IPS-20b (cell line): ENCODE data around the gene PDE9A.

Experiments used
- H3K27ac ChIP-seq: one replicate; pipeline ENCODE4 v1.5.1; 2013; ENCODE audit warnings: low read length
- H3K27me3 ChIP-seq: 2 replicates; pipeline ENCODE4 v1.6.1; 2013; ENCODE audit warnings: mild to moderate bottlenecking, low read length, inconsistent platforms; ENCODE audit not compliant: insufficient read depth
- H3K36me3 ChIP-seq: 2 replicates; pipeline ENCODE4 v1.6.1; 2013; ENCODE audit warnings: low read depth, mild to moderate bottlenecking, inconsistent platforms, low read length, moderate library complexity; ENCODE audit not compliant: insufficient read depth
- H3K4me1 ChIP-seq: 2 replicates; pipeline ENCODE4 v1.6.1; 2013; ENCODE audit warnings: mild to moderate bottlenecking, control low read depth, inconsistent platforms, low read length, moderate library complexity; ENCODE audit not compliant: insufficient read depth
- H3K4me3 ChIP-seq: 2 replicates; pipeline ENCODE4 v1.5.1; 2013; ENCODE audit warnings: mild to moderate bottlenecking, low read length, inconsistent platforms
- H3K9ac ChIP-seq: 2 replicates; pipeline ENCODE4 v1.6.1; 2013; ENCODE audit warnings: low read depth, mild to moderate bottlenecking, inconsistent platforms, low read length, moderate library complexity
- H3K9me3 ChIP-seq: 2 replicates; pipeline ENCODE4 v1.6.1; 2013; ENCODE audit warnings: mild to moderate bottlenecking, low read depth, low read length, inconsistent platforms; ENCODE audit not compliant: insufficient read depth

The PDE9A gene

GRCh38 chr21:42680429-42680828 lies 27.0 kb downstream of the PDE9A start:
- Histone ChIP-seq H3K9me3 (no peaks in the 10 kb centered on the region), H3K4me3 (no peak overlapping the region), H3K36me3 (peaks cover 24% of the 10 kb centered on the region; the same call in 1 of the 2 replicates), H3K4me1 (peaks cover 8% of the 10 kb centered on the region; the same call in 1 of the 2 replicates), H3K27me3 (no peaks in the 10 kb centered on the region), H3K9ac (no peak overlapping the region), H3K27ac (no peak overlapping the region)

- Histone ChIP-seq H3K36me3 (peaks cover 23% of the 10 kb centered on the region; the same call in 1 of the 2 replicates), H3K4me3 (no peak overlapping the region), H3K9me3 (no peaks in the 10 kb centered on the region), H3K9ac (no peak overlapping the region), H3K27me3 (no peaks in the 10 kb centered on the region), H3K27ac (no peak overlapping the region), H3K4me1 (peaks cover 6% of the 10 kb centered on the region; the same call in 1 of the 2 replicates)
Observed at GRCh38 chr21:42681296-42682206, 28.1 kb downstream of the PDE9A start.

GRCh38 chr21:42682661-42683210 lies 29.3 kb downstream of the PDE9A start:
- no peaks in the 10 kb centered on the region for H3K9me3 ChIP-seq
- no peak overlapping the region for H3K27ac ChIP-seq
- H3K9ac ChIP-seq: no peak overlapping the region
- H3K4me1 ChIP-seq: no peaks in the 10 kb centered on the region
- no peak overlapping the region for H3K4me3 ChIP-seq
- H3K27me3 ChIP-seq: no peaks in the 10 kb centered on the region
- H3K36me3 ChIP-seq: peaks cover 34% of the 10 kb centered on the region; the same call in 1 of the 2 replicates

- Histone ChIP-seq H3K36me3 (peaks cover 42% of the 10 kb centered on the region; the same call in 1 of the 2 replicates), H3K9ac (no peak overlapping the region)
Observed at GRCh38 chr21:42683371-42684108, 30.1 kb downstream of the PDE9A start.

GRCh38 chr21:42684109-42684916 lies 30.9 kb downstream of the PDE9A start:
- Histone ChIP-seq H3K27ac (no peak overlapping the region), H3K9me3 (no peaks in the 10 kb centered on the region), H3K9ac (no peak overlapping the region), H3K4me1 (no peaks in the 10 kb centered on the region), H3K4me3 (no peak overlapping the region), H3K27me3 (no peaks in the 10 kb centered on the region), H3K36me3 (peaks cover 49% of the 10 kb centered on the region; the same call in 1 of the 2 replicates)

More at GRCh38 chr21:42683371-42684108, 30.1 kb downstream of the PDE9A start:
- no peak overlapping the region for H3K27ac ChIP-seq
- H3K4me3 ChIP-seq: no peak overlapping the region
- no peaks in the 10 kb centered on the region for H3K27me3 ChIP-seq
- H3K4me1 ChIP-seq: no peaks in the 10 kb centered on the region
- H3K9me3 ChIP-seq: no peaks in the 10 kb centered on the region

GRCh38 chr21:42685036-42685435 lies 31.6 kb downstream of the PDE9A start:
- Histone ChIP-seq H3K4me3 (no peak overlapping the region), H3K36me3 (peaks cover 56% of the 10 kb centered on the region; the same call in 1 of the 2 replicates), H3K4me1 (no peaks in the 10 kb centered on the region), H3K27ac (no peak overlapping the region), H3K9me3 (no peaks in the 10 kb centered on the region), H3K27me3 (no peaks in the 10 kb centered on the region), H3K9ac (no peak overlapping the region)

GRCh38 chr21:42685954-42686500 lies 32.6 kb downstream of the PDE9A start:
- Histone ChIP-seq H3K36me3 (peaks cover 60% of the 10 kb centered on the region), H3K9me3 (no peaks in the 10 kb centered on the region), H3K4me1 (no peaks in the 10 kb centered on the region), H3K27me3 (no peaks in the 10 kb centered on the region), H3K9ac (no peak overlapping the region), H3K27ac (no peak overlapping the region), H3K4me3 (no peak overlapping the region)

GRCh38 chr21:42687796-42688195 lies 34.4 kb downstream of the PDE9A start:
- Histone ChIP-seq H3K27ac (no peak overlapping the region), H3K4me3 (no peak overlapping the region), H3K4me1 (no peaks in the 10 kb centered on the region), H3K27me3 (no peaks in the 10 kb centered on the region), H3K9me3 (no peaks in the 10 kb centered on the region), H3K36me3 (peaks cover 62% of the 10 kb centered on the region), H3K9ac (no peak overlapping the region)

- Histone ChIP-seq H3K4me1 (no peaks in the 10 kb centered on the region), H3K27me3 (no peaks in the 10 kb centered on the region), H3K9me3 (no peaks in the 10 kb centered on the region)
Observed at GRCh38 chr21:42688226-42688840, 34.9 kb downstream of the PDE9A start.

GRCh38 chr21:42688841-42689371 lies 35.5 kb downstream of the PDE9A start:
- no peak overlapping the region for H3K4me3 ChIP-seq
- H3K9ac ChIP-seq: no peak overlapping the region
- H3K27me3 ChIP-seq: no peaks in the 10 kb centered on the region
- H3K9me3 ChIP-seq: no peaks in the 10 kb centered on the region
- no peaks in the 10 kb centered on the region for H3K4me1 ChIP-seq
- H3K36me3 ChIP-seq: peaks cover 63% of the 10 kb centered on the region
- H3K27ac ChIP-seq: no peak overlapping the region

More at GRCh38 chr21:42688226-42688840, 34.9 kb downstream of the PDE9A start:
- Histone ChIP-seq H3K9ac (no peak overlapping the region), H3K4me3 (no peak overlapping the region), H3K36me3 (peaks cover 62% of the 10 kb centered on the region), H3K27ac (no peak overlapping the region)
